DMS153 treated with DMSO at 0.1 percent for 48 hours (cell line): ENCODE results near the gene HPSE2.
A peak's percentile ranks its signal among the peaks of the same experiment; 100 is the strongest.
"Not testable (repeated sequence)": the region's sequence is repeated elsewhere in the genome, so short reads cannot be mapped to it uniquely, and the experiment has no call there.

Experiments
- DNase-seq: peaks from one replicate; lab custom pipeline; 2025; ENCODE audit not compliant: unreplicated experiment; lab: John Stamatoyannopoulos, UW

HPSE2 gene

DNA sequence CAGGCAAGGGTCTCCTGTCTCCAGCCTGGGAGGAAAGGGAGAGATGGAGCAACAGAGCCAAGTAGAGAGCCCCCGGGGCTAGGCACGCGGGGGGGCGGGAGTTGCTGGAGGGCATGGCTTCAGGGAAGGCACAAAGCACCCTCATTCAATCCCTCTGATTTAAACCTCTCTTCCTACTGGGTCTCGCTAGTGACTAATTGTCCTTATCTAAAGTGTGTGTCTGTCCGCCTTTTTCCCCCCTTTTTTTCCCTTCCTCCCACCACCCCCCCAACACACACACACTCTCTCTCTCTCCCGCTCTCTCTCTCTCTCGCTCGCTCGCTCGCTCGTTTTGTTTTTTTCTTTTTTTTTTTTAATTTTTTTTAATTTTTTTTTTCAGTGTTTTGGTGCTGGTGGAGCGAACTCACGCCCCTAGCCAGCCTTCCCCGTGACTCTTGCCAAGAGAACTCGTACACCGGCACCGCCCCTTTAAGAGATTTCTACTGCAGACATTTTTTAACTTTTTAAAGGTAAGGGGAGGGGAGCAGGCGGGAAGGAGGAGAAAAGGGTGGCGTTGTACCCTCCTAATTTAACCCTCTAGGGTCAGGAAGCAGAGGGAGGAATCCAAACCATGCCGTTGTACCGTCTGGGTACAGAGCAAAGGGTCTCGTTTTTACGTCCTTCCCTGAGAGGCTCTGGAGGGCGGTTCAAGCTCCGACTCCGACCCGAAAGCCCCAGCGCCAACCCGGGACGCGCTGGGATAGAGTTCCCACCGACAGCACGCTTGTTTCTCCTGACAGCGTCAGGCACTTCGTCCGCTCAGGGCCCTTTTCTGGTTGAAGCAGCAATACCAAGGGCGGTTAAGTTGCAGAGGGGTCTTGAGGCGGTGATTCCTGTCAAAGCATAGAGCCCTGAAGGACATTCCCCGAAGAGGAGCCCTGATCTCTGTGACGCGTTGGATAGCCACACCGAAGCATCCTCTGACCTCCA lies at the start of gene HPSE2:
TSS of gene HPSE2 (minus strand) at position 195 of the 969 bp plus-strand sequence.
- no peak for DNase-seq

DNA sequence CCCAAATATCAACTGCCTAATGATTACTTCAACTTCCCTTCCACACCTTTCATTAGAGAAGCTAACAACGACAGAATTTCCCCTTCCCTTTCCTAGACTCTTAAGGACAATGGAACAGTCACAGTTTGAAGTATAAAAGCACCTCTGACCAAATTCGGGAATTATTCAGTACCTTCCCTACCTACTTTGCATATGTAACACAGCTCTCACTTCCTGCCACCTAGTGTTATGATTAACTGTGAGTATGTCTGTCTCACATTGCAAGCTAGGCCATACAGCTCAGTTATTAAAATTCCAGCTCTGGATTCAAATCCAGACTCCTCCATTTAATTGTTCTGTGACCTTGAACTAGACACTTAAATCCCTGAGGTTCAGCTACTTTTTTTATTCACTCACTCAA lies 44.8 kb upstream of the HPSE2 start:
- DNase-seq = no peak

DNA sequence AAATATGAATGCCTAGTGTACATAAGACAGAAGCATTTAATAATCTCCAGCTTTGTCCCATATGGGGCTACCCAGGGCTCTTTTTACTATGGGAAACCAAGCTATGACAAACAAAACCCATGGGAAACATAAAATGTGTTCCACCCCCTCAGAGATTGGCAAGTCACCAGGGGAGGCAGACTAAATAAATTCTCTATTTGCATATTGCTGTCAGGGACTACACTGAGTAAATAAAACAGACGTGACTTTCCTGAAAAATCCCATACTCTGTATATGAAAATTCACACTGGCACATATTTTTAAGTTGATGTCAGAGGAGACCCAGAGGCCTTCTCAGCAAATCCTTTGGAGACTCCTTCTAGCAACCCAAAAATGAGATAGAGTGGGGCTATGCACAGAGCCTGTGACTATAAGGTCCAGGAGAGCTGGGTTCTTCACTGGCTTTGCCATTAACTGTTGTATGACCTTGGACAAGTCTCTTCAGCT lies 44.0 kb upstream of the HPSE2 start:
- DNase-seq = peak; percentile 6

DNA sequence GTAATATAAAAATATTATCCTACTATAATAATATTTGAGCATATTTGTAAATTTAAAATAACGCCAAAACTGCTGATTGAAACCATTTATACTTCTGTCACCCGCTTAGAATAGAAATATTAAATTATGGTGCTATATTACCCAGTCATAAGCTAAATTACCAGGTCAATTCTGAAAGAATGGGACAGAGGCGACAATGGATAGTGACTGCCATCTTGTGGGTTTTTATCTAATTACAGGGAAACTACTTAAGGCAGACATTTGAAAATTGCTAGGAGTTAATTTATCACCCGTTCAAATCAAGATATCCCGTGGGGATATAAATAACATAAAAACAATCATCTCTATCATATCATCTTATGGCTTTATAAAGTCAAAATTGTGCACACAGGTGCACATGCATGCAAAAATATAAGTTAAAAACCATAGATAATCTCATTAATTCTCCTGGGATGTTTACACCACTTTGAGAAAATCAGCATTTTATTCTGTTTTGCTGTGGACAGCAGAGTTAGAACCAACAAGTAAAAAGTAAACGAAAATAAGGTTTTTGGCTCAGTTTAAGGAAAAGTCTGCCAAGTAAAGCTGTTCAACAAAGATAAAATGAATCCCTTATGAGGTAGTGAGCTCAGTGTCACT lies 41.3 kb upstream of the HPSE2 start:
- peak; percentile 16 for DNase-seq

DNA sequence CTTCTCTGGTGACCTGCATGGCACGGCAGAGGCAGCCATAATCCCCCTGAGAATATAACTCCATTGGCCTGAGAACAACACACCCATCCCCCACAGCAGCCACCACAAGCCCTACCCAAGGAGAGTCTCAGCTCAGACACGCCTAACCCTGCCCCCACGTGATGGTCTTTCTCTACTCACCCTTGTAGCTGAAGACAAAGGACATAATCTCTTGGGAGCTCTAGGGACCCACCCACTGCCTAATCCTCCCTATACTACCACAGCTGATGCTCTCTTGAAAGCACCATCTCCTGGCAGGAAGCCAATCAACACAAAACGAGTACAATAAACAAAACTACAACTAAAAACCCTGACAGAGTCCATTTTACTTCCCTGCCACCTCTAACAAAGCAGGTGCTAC lies 30.7 kb upstream of the HPSE2 start:
- DNase-seq = peak; percentile 41

DNA sequence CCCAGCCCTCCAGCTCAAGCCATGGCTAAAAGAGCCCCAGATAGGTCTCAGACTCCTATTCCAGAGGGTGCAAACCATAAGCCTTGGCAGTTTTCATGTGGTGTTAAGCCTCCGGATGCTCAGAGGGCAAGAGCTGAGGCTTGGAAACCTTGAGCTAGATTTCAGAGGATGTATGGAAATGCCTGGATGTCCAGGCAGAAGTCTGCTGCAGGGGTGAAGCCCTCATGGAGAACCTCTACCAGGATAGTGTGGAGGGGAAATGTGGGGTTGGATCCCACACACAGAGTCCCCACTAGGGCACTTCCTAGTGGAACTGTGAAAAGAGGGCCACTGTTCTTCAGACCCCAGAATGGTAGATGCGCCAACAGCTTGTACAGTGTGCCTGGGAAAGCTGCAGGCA lies 13.2 kb upstream of the HPSE2 start:
- DNase-seq = no peak

DNA sequence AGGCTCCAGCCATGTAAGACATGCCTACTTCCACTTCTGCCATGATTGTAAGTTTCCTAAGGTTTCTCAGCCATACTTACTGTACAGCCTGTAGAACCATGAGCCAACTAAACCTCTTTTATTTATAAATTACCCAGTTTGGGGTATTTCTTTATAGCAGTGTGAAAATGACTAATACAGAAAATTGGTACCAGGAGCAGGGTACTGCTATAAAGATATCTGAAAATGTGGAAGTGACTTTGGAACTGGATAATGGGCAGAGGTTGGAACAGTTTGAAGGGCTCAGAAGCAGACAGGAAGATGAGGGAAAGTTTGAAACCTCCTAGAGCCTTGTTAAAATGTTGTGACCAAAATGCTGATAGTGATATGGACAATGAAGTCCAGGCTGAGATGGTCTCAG lies 12.2 kb upstream of the HPSE2 start:
- DNase-seq = not testable (repeated sequence)

DNA sequence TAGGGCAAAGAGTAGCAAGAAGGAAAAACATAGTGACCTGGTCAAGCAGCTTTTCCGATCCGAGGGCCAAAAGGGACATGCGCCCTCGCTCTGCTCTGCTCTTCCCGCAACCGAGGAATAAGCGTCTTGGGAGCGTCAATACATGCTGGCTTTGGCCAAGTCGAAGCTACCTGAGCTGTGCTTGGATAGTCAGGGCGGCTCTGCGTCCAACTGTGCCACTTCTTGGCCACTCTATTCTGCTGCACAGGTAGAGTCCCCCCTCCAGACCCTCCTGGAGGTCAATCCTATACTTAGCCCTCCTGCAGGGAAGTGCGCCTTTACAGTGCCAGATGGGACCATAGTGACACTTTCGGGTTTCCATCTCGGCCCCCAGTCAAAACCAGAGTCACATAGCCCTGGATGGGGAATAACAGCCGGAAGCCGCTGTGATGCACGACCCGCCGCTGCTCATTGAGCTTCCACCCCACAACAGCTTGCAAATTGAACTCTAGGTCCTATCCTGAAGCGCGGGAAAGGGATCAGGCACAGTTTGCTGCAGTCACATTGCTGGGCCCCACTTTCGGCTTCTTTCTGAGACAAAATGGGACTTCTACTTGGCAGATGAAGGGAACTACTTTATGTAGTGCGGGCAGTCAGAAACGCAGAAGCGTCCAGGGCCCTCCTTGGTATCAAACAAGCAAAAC lies 1.1 kb upstream of the HPSE2 start:
- no peak for DNase-seq

DNA sequence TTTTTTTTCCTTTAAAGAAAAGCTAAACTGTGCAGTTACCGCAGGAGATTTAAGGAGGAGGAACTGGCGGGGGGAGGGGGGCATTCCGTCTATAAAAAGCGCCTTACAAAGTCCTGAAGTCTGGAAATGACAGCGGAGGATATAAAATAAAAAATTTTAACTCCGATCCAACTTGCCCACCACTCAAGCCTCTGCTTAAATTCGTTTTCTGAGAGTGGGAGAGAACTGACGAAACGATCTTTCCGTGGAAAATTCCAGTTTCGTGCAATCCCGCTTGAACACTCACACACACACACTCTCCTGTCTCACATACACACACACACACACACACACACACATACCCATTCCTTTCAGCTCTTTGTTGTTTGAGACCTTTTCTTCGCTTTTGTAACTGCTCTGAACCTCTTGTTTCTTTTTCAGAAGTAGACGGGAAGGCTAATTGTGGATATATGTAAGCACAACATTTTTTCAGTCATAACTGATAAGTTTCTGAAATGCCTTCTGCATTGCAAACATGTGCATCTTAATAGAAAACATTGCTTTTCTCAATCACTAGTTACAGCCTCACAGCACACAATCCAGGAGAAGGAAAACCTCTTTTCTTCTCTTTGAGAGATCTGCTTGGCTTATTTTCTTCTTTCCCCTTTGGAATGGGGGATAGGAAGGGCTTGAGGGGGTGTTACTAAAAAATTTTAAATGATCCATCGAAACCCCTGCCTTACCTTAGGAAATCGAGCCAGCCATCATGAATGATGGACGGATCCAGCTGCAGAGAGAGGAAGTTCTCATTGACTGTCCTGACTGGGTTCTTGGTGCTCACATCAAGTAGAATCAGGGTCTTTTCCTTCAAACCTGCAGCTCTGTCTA lies 628 bp downstream of the HPSE2 start:
- no peak for DNase-seq

DNA sequence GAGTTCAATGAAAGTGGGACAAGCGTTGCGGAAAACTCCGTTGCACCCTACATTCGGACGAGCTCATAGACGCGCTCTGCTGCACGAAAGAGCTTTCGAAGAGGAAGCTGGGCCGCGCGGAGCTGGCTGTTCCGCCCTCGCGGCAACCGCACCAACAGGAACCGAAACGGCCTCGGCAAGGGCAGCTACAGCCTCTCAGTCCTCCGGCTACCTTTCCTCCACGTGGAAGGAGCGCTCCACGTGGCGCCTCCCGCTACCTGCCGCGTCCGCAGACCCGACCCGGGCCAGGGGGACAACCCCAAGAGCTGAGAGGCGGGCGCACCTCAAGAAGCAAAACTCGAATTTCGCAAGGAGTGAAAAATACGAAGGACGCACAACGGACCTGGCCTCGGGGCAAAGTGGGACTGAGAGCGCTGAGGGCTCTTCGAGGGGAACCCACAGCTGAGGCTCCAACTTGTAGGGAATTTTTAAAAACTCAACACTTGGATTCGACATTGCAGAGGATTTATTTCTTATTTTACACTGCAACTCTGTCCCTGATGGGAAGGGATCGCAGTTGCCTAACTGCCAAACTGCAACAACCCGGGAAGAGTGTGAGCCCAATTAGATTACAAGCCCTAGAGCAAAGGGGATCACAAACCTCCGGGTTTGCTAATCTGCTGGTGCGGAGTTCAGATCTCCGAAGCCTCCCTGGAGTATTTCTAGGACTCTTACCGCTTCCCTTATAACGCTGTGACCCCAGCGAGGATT lies 1.4 kb downstream of the HPSE2 start:
- DNase-seq = no peak

DNA sequence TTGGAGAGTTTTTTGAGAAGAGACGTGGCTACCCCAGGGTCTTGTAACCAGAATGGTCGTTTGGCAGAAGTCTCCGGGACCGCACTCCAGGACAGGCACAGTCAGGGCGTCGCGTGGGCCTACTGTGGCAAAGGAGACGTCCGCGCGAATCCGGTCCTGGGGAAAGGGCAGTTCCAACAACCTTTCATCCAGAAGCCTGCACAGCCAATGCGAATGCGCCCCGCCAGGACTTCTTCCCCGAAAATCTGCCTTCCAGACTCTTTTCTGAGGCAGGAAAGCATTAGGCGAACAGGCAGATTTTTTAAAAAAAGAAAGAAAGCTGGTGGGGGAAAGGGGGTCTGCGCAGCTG lies 2.0 kb downstream of the HPSE2 start:
- DNase-seq = no peak

DNA sequence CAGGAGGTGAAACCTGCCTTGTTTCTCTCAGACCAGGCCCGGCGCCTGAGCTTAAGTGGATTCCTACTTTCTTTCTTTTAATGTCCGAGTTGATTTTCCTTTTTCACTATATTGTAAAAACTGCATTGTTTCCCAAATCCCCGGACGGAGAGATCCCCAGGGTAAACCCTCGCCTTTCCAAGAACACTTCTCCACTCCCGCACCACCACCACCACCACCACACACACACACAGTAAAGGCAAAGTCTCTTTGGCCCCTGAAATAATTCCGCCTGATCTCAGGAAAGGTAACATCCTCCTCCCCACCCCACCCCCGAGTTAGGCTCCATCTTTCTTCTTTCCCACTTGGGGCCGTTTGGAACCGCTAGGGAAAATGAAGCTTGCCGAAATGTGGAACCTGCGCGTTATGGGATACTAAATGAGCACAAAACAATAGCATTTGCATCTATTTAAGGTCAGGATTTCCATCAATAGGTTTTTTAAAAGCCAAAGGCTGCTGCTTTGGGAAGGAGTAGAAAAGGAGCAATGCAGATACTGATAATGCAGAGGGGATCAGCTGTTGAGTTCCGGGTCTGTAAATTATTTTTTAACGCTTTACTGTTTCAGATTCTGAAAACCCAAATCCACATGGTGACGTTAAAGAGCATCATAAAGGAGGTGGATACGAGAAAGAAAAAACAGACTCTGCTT lies 2.5 kb downstream of the HPSE2 start:
- no peak for DNase-seq

DNA sequence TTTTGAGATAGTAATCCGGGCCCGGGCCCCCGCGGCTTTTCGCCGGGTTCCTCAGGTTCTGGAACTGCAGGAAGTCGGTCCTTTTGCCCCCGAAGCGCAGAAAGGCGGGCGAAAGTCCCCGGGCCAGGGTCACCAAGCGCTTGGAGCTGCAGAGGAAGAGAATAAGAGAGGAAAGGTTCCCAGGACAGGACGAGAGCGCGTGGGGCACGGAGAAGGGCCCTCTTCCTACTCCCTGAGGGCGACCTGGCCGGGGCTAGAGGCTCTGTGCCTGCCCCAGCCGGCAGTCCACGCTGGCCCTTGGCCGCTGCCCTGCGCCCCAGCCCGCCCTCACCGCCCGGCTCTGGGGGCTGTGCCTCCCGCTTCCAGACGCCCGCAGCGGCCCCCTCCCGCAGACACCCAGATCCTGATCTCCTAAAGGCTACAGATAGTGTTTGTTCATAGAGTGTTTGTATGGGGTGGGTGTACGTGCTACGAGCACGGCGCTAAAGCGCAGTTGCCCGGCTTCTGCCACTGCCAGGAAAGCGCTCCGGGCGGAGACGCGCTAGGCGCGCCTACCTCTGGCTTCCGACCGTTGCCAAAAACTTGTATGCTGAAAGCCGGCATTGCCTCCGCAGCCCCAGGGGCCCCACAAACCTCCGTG lies 3.2 kb downstream of the HPSE2 start:
- DNase-seq = no peak

DNA sequence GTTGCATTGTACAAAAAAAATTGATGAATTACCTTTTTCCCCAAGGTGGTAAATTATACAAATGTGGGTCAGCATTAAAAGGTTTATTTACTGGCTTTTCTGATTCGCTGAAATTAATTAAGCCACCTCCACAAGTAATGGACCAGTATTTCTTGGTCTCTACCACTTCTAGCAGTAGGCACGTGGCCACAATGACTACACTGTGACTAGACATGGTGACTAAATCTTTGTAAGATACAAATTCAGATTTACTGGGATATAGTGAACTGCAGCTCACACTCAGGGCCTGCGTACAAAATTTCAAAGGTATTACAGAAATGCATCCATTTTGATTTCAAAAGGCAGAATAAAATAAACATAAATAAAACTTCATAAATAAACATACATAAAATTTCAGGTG lies 10.9 kb downstream of the HPSE2 start:
- DNase-seq = no peak

DNA sequence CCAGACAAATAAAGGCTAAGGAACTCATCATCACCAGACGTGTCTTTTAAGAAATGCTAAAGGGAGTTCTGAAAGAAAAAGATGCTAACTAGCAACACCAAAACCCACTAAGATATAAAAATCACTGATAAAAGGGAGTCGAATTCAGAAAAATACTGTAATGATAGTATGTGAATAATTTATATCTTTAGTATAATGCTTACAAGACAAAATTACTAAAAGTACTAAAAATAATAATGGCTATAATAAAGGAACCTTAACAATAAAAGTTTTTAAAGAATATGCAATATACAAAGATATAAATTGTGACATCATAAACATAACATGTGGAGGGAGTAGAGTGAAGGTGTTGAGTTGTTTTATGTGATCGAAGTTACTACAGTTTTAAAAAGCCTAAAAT lies 28.3 kb downstream of the HPSE2 start:
- no peak for DNase-seq

DNA sequence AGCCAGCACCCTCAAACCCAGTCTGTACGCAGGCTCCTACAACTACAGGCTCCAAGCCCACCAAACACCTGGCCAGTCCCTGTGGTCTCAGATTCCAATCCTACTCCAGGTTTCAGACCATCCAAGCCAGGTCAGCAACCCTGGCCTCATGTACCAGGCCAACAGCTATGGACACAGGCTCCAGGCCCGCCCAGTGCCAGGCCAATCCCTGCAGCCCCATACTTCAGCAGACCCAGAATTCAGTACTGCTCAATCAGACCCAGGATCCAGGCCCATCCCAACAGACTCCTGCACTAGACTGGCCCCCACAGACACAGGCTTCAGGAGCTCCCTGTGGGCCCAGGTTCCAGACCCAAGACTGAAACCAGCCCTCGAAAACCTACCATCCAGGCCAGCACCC lies 32.3 kb downstream of the HPSE2 start:
- no peak for DNase-seq

DNA sequence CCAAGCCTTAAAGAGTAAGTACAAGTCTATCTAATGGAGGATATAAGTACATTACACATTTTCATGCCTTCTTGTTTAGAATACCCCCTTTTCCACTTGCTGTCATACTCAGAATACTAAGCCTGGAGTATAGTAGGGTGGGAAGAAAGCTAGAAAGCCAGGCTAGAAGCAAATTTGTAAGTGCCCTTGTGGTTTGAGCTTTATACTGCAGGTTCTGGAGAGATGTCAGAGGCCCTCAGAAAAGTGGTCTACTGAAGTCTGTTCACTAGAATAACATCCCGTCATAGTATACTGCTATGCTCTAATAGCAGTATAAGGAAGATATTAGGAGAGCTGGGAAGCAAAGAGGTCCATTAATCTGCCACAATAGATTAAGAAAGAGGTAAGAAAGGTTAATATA lies 62.7 kb downstream of the HPSE2 start:
- no peak for DNase-seq

DNA sequence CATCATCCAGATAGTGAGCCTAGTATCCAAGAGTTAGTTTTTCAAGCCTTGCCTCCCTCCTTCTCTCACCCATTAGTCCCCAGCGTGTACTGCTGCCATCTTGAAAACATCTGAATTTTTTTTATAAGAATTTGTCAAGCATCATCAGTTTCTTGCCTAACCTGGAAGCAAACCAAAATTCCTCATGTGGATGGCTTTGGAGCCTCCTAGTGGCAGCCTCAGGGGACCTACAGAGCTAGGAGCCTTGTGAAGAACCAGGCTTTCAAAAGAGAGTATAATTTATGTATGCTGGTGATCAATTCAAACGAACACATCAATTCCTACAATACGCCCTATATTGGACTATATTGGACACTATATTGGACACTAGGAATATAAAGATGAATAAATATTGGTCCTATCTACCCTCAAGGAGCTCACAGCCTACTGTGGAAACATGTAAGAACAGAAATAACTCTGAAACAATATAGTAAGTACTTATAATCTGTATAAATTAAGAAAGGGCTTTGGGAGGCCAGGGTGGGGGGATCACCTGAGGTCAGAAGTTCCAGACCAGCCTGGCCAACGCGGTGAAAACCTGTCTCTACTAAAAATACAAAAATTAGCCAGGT lies 63.4 kb downstream of the HPSE2 start:
- DNase-seq = peak; percentile 6
